ENCODE measurements around the gene DIAPH1.

The DIAPH1 gene

GRCh38 chr5:141543053-141543452, 75.7 kb downstream of the DIAPH1 start:
- no peak overlapping the region for H3K9ac ChIP-seq (ENCODE audit: low read depth in 1 of 2, low read length in 2 of 2)
- H3K27me3 ChIP-seq (ENCODE audit: control insufficient read depth in 1 of 2, insufficient read depth in 2 of 2, low read length in 2 of 2), result no peaks in the 10 kb centered on the region
- peaks cover 12 to 23% of the 10 kb centered on the region in 2 donors for H3K36me3 ChIP-seq (ENCODE audit: control insufficient read depth in 1 of 2, insufficient read depth in 2 of 2, low read length in 2 of 2)
- no peak overlapping the region for H3K4me3 ChIP-seq (ENCODE audit: low read depth in 1 of 2, low read length in 2 of 2)
- H3K27ac ChIP-seq (ENCODE audit: low read depth, low read length), result no peak overlapping the region
- H3K9me3 ChIP-seq (ENCODE audit: control insufficient read depth in 1 of 2, low read length in 2 of 2), result peaks cover 7 to 12% of the 10 kb centered on the region in 2 donors
- no peaks in the 10 kb centered on the region for H3K4me1 ChIP-seq (ENCODE audit: control insufficient read depth in 1 of 2, insufficient read depth in 2 of 2, low read length in 2 of 2)

GRCh38 chr5:141534492-141535213, 84.1 kb downstream of the DIAPH1 start:
- Histone ChIP-seq H3K27me3 (ENCODE audit: control insufficient read depth in 1 of 2, insufficient read depth in 2 of 2, low read length in 2 of 2) (no peaks in the 10 kb centered on the region), H3K9me3 (ENCODE audit: control insufficient read depth in 1 of 2, low read length in 2 of 2) (no peaks in the 10 kb centered on the region), H3K36me3 (ENCODE audit: control insufficient read depth in 1 of 2, insufficient read depth in 2 of 2, low read length in 2 of 2) (peaks cover 8 to 30% of the 10 kb centered on the region in 2 donors), H3K9ac (ENCODE audit: low read depth in 1 of 2, low read length in 2 of 2) (no peak overlapping the region), H3K4me3 (ENCODE audit: low read depth in 1 of 2, low read length in 2 of 2) (no peak overlapping the region), H3K4me1 (ENCODE audit: control insufficient read depth in 1 of 2, insufficient read depth in 2 of 2, low read length in 2 of 2) (no peaks in the 10 kb centered on the region), H3K27ac (ENCODE audit: low read depth, low read length) (no peak overlapping the region)

GRCh38 chr5:141533897-141534296, 84.9 kb downstream of the DIAPH1 start:
- no peaks in the 10 kb centered on the region for H3K4me1 ChIP-seq (ENCODE audit: control insufficient read depth in 1 of 2, insufficient read depth in 2 of 2, low read length in 2 of 2)
- H3K36me3 ChIP-seq (ENCODE audit: control insufficient read depth in 1 of 2, insufficient read depth in 2 of 2, low read length in 2 of 2), result peaks cover 12 to 37% of the 10 kb centered on the region in 2 donors
- H3K9ac ChIP-seq (ENCODE audit: low read depth in 1 of 2, low read length in 2 of 2), result no peak overlapping the region
- no peaks in the 10 kb centered on the region for H3K9me3 ChIP-seq (ENCODE audit: control insufficient read depth in 1 of 2, low read length in 2 of 2)
- H3K27me3 ChIP-seq (ENCODE audit: control insufficient read depth in 1 of 2, insufficient read depth in 2 of 2, low read length in 2 of 2), result no peaks in the 10 kb centered on the region
- H3K27ac ChIP-seq (ENCODE audit: low read depth, low read length), result no peak overlapping the region
- no peak overlapping the region for H3K4me3 ChIP-seq (ENCODE audit: low read depth in 1 of 2, low read length in 2 of 2)

GRCh38 chr5:141532726-141533125, 86.1 kb downstream of the DIAPH1 start:
- Histone ChIP-seq H3K36me3 (ENCODE audit: control insufficient read depth in 1 of 2, insufficient read depth in 2 of 2, low read length in 2 of 2) (peaks cover 20 to 49% of the 10 kb centered on the region in 2 donors), H3K4me1 (ENCODE audit: control insufficient read depth in 1 of 2, insufficient read depth in 2 of 2, low read length in 2 of 2) (no peaks in the 10 kb centered on the region), H3K9me3 (ENCODE audit: control insufficient read depth in 1 of 2, low read length in 2 of 2) (no peaks in the 10 kb centered on the region), H3K9ac (ENCODE audit: low read depth in 1 of 2, low read length in 2 of 2) (no peak overlapping the region), H3K27ac (ENCODE audit: low read depth, low read length) (no peak overlapping the region), H3K4me3 (ENCODE audit: low read depth in 1 of 2, low read length in 2 of 2) (no peak overlapping the region), H3K27me3 (ENCODE audit: control insufficient read depth in 1 of 2, insufficient read depth in 2 of 2, low read length in 2 of 2) (no peaks in the 10 kb centered on the region)

GRCh38 chr5:141529873-141530272, 88.9 kb downstream of the DIAPH1 start:
- Histone ChIP-seq H3K9ac (ENCODE audit: low read depth in 1 of 2, low read length in 2 of 2) (no peak overlapping the region), H3K9me3 (ENCODE audit: control insufficient read depth in 1 of 2, low read length in 2 of 2) (no peaks in the 10 kb centered on the region), H3K4me3 (ENCODE audit: low read depth in 1 of 2, low read length in 2 of 2) (no peak overlapping the region), H3K4me1 (ENCODE audit: control insufficient read depth in 1 of 2, insufficient read depth in 2 of 2, low read length in 2 of 2) (peaks cover 11 to 14% of the 10 kb centered on the region in 2 donors), H3K27ac (ENCODE audit: low read depth, low read length) (no peak overlapping the region), H3K36me3 (ENCODE audit: control insufficient read depth in 1 of 2, insufficient read depth in 2 of 2, low read length in 2 of 2) (peaks cover 22 to 68% of the 10 kb centered on the region in 2 donors), H3K27me3 (ENCODE audit: control insufficient read depth in 1 of 2, insufficient read depth in 2 of 2, low read length in 2 of 2) (no peaks in the 10 kb centered on the region)

GRCh38 chr5:141529002-141529401, 89.8 kb downstream of the DIAPH1 start:
- H3K9ac ChIP-seq (ENCODE audit: low read depth in 1 of 2, low read length in 2 of 2), result no peak overlapping the region
- no peaks in the 10 kb centered on the region for H3K9me3 ChIP-seq (ENCODE audit: control insufficient read depth in 1 of 2, low read length in 2 of 2)
- no peak overlapping the region for H3K4me3 ChIP-seq (ENCODE audit: low read depth in 1 of 2, low read length in 2 of 2)
- H3K27ac ChIP-seq (ENCODE audit: low read depth, low read length), result no peak overlapping the region
- H3K36me3 ChIP-seq (ENCODE audit: control insufficient read depth in 1 of 2, insufficient read depth in 2 of 2, low read length in 2 of 2), result peaks cover 24 to 69% of the 10 kb centered on the region in 2 donors
- H3K27me3 ChIP-seq (ENCODE audit: control insufficient read depth in 1 of 2, insufficient read depth in 2 of 2, low read length in 2 of 2), result no peaks in the 10 kb centered on the region
- peaks cover 13 to 15% of the 10 kb centered on the region in 2 donors for H3K4me1 ChIP-seq (ENCODE audit: control insufficient read depth in 1 of 2, insufficient read depth in 2 of 2, low read length in 2 of 2)

GRCh38 chr5:141528291-141528984, 90.4 kb downstream of the DIAPH1 start:
- H3K27me3 ChIP-seq (ENCODE audit: control insufficient read depth in 1 of 2, insufficient read depth in 2 of 2, low read length in 2 of 2), result no peaks in the 10 kb centered on the region
- H3K9ac ChIP-seq (ENCODE audit: low read depth in 1 of 2, low read length in 2 of 2), result no peak overlapping the region
- H3K36me3 ChIP-seq (ENCODE audit: control insufficient read depth in 1 of 2, insufficient read depth in 2 of 2, low read length in 2 of 2), result peaks cover 29 to 74% of the 10 kb centered on the region in 2 donors
- no peak overlapping the region for H3K4me3 ChIP-seq (ENCODE audit: low read depth in 1 of 2, low read length in 2 of 2)
- no peak overlapping the region for H3K27ac ChIP-seq (ENCODE audit: low read depth, low read length)
- H3K4me1 ChIP-seq (ENCODE audit: control insufficient read depth in 1 of 2, insufficient read depth in 2 of 2, low read length in 2 of 2), result peaks cover 13 to 15% of the 10 kb centered on the region in 2 donors
- no peaks in the 10 kb centered on the region for H3K9me3 ChIP-seq (ENCODE audit: control insufficient read depth in 1 of 2, low read length in 2 of 2)

GRCh38 chr5:141527426-141527825, 91.4 kb downstream of the DIAPH1 start:
- H3K27ac ChIP-seq (ENCODE audit: low read depth, low read length), result no peak overlapping the region
- no peak overlapping the region for H3K4me3 ChIP-seq (ENCODE audit: low read depth in 1 of 2, low read length in 2 of 2)
- H3K36me3 ChIP-seq (ENCODE audit: control insufficient read depth in 1 of 2, insufficient read depth in 2 of 2, low read length in 2 of 2), result peaks cover 30 to 77% of the 10 kb centered on the region in 2 donors
- H3K27me3 ChIP-seq (ENCODE audit: control insufficient read depth in 1 of 2, insufficient read depth in 2 of 2, low read length in 2 of 2), result no peaks in the 10 kb centered on the region
- no peak overlapping the region for H3K9ac ChIP-seq (ENCODE audit: low read depth in 1 of 2, low read length in 2 of 2)
- H3K4me1 ChIP-seq (ENCODE audit: control insufficient read depth in 1 of 2, insufficient read depth in 2 of 2, low read length in 2 of 2), result peaks cover 13 to 15% of the 10 kb centered on the region in 2 donors
- no peaks in the 10 kb centered on the region for H3K9me3 ChIP-seq (ENCODE audit: control insufficient read depth in 1 of 2, low read length in 2 of 2)

- Histone ChIP-seq H3K4me1 (ENCODE audit: control insufficient read depth in 1 of 2, insufficient read depth in 2 of 2, low read length in 2 of 2) (peaks cover 22 to 23% of the 10 kb centered on the region in 2 donors), H3K4me3 (ENCODE audit: low read depth in 1 of 2, low read length in 2 of 2) (no peak overlapping the region), H3K27ac (ENCODE audit: low read depth, low read length) (no peak overlapping the region), H3K9ac (ENCODE audit: low read depth in 1 of 2, low read length in 2 of 2) (no peak overlapping the region), H3K9me3 (ENCODE audit: control insufficient read depth in 1 of 2, low read length in 2 of 2) (no peaks in the 10 kb centered on the region), H3K36me3 (ENCODE audit: control insufficient read depth in 1 of 2, insufficient read depth in 2 of 2, low read length in 2 of 2) (peaks cover 25 to 75% of the 10 kb centered on the region in 2 donors), H3K27me3 (ENCODE audit: control insufficient read depth in 1 of 2, insufficient read depth in 2 of 2, low read length in 2 of 2) (no peaks in the 10 kb centered on the region)
Measured at GRCh38 chr5:141525653-141526052, 93.1 kb downstream of the DIAPH1 start.

Measured in duodenal mucosa (tissue), 2 donors.